Astrocyte (in vitro differentiated cells and primary cell): ENCODE data around the gene MACROH2A1.

Experiments used
- CTCF ChIP-seq: IDR thresholded peaks from 2 replicates; pipeline ENCODE4 v1.5.1; 2011; ENCODE audit warnings: low read depth, mild to moderate bottlenecking, inconsistent platforms, low read length, moderate library complexity; ENCODE audit not compliant: insufficient read depth
- EZH2 ChIP-seq: IDR thresholded peaks from 2 replicates; pipeline ENCODE4 v1.6.1; 2012; ENCODE audit warnings: mild to moderate bottlenecking, low read length, inconsistent platforms; ENCODE audit not compliant: insufficient read depth

GRCh38 chr5:135326296-135327254 is 72.5 kb downstream of the MACROH2A1 start:
- no peak for TF ChIP-seq CTCF
- no peak for TF ChIP-seq EZH2
